HepG2 (cell line): ENCODE results near the gene MAGEL2. TPM values are rescaled to one million over a fixed set of nuclear protein-coding genes. Genes with fewer than 3 reads are reported as not detected.

Experiments used
- ATAC-seq: fragments of 200-7000 bp; cut with Tn5 transposase; 3 replicates; pipeline ENCODE4 v1.9.1; 2020; ENCODE audit warnings: mild to moderate bottlenecking, moderate library complexity
- BruUV-seq: library from RNA; stranded (reverse); fragments of 400-500 nt; replicated peaks from 2 replicates; lab custom pipeline; 2021; lab: Mats Ljungman, UMichigan
- CTCF ChIA-PET: fragments of 300-600 bp; formaldehyde crosslinking; extraction: SDS; loops from one replicate; lab custom pipeline; 2021; ENCODE audit warnings: low total read pairs, inconsistent platforms, low intra/inter-chr PET ratio; lab: Yijun Ruan, JAX
- POLR2A ChIA-PET: fragments of 350-600 bp; sonication (Branson Sonifier 250); formaldehyde crosslinking; loops from one replicate; lab custom pipeline; 2020; ENCODE audit warnings: antibody characterized with exemption, inconsistent platforms; lab: Yijun Ruan, JAX
- DNase-seq: peaks from one replicate; pipeline ENCODE4 v3.0.0-alpha.2; 2015; ENCODE audit warnings: low spot score
- FAIRE-seq: peaks from 3 replicates; lab custom pipeline; 2011; peaks lifted over from hg19 to GRCh38; lab: Jason Lieb, UNC
- H2AFZ ChIP-seq: one replicate; pipeline ENCODE4 v1.6.1; 2011; ENCODE audit warnings: low read length, inconsistent platforms
- H3K27ac ChIP-seq: fragments of 300-600 bp; 3 replicates; pipeline ENCODE4 v1.8.0; 2011; ENCODE audit warnings: mixed run types, mild to moderate bottlenecking, mixed read lengths, low read length, inconsistent platforms; ENCODE audit not compliant: insufficient read depth; ENCODE audit errors: extremely low read length
- H3K27me3 ChIP-seq, 2 experiments: fragments of 200-600 bp in 1 of 2; 2 replicates in 1 of 2; 3 replicates in 1 of 2; pipeline versions ENCODE4 v1.6.0 to v1.8.0; 2011; ENCODE audit warnings: low read length in 2 of 2, mild to moderate bottlenecking in 2 of 2, moderate library complexity in 2 of 2, inconsistent platforms in 1 of 2; ENCODE audit not compliant: insufficient read depth in 2 of 2, control insufficient read depth in 1 of 2
- H3K36me3 ChIP-seq, 2 experiments: fragments of 200-600 bp in 1 of 2; replicated peaks in 1 of 2; 2 replicates in 1 of 2; 3 replicates in 1 of 2; pipeline versions ENCODE4 v1.5.1 to v1.8.0; 2011; ENCODE audit warnings: low read length in 2 of 2, inconsistent platforms in 1 of 2; ENCODE audit not compliant: insufficient read depth in 2 of 2, control insufficient read depth in 1 of 2
- H3K4me1 ChIP-seq: 2 replicates; pipeline ENCODE4 v1.5.1; 2012; ENCODE audit warnings: low read length, inconsistent platforms; ENCODE audit not compliant: insufficient read depth
- H3K4me2 ChIP-seq: 2 replicates; pipeline ENCODE4 v1.6.0; 2011; ENCODE audit warnings: low read depth, low read length, inconsistent platforms
- H3K4me3 ChIP-seq, 3 experiments: fragments of 200-600 bp in 1 of 3; sonication (generic), shearing (Covaris generic) in 1 of 3; replicated peaks in 1 of 3; 2 replicates each; pipeline ENCODE4 v1.5.1; 2011 to 2016; ENCODE audit warnings: low read length in 3 of 3, inconsistent platforms in 2 of 3, low read depth in 2 of 3, mild to moderate bottlenecking in 2 of 3, control low read depth in 1 of 3, mixed read lengths in 1 of 3; ENCODE audit not compliant: insufficient read depth in 1 of 3
- H3K79me2 ChIP-seq: one replicate; pipeline ENCODE4 v1.6.1; 2011; ENCODE audit warnings: low read length, inconsistent platforms; ENCODE audit not compliant: insufficient read depth
- H3K9ac ChIP-seq: 2 replicates; pipeline ENCODE4 v1.6.0; 2011; ENCODE audit warnings: mild to moderate bottlenecking, low read depth, low read length, inconsistent platforms; ENCODE audit not compliant: insufficient read depth
- H3K9me3 ChIP-seq: 2 replicates; pipeline ENCODE4 v1.5.1; 2012; ENCODE audit warnings: mild to moderate bottlenecking, low read length
- H4K20me1 ChIP-seq: 2 replicates; pipeline ENCODE4 v1.6.0; 2011; ENCODE audit warnings: inconsistent platforms, mild to moderate bottlenecking, low read length, moderate library complexity; ENCODE audit not compliant: insufficient read depth
- E2F2 ChIP-seq: sonication (generic); formaldehyde crosslinking; IDR thresholded peaks from 2 replicates; pipeline ENCODE4 v1.4.0; 2020; ENCODE audit warnings: missing genetic modification reagents, borderline replicate concordance
- HOXA3 ChIP-seq: sonication (generic); formaldehyde crosslinking; IDR thresholded peaks from 2 replicates; pipeline ENCODE4 v1.5.0; 2020; ENCODE audit warnings: missing genetic modification reagents
- ISX ChIP-seq: sonication (generic); formaldehyde crosslinking; conservative IDR thresholded peaks from 2 replicates; pipeline ENCODE4 v1.5.0; 2020; ENCODE audit warnings: missing genetic modification reagents
- KLF15 ChIP-seq: sonication (generic); formaldehyde crosslinking; IDR thresholded peaks from 2 replicates; pipeline ENCODE4 v1.8.1; 2023; ENCODE audit warnings: borderline replicate concordance, mild to moderate bottlenecking, inconsistent platforms, missing genetic modification reagents, mixed read lengths
- MAFG ChIP-seq: sonication (generic); formaldehyde crosslinking; IDR thresholded peaks from 2 replicates; pipeline ENCODE4 v1.5.1; 2020; ENCODE audit warnings: mild to moderate bottlenecking, missing genetic modification reagents
- MZF1 ChIP-seq: sonication (generic); formaldehyde crosslinking; IDR thresholded peaks from 2 replicates; pipeline ENCODE4 v1.8.1; 2023; ENCODE audit warnings: mild to moderate bottlenecking, missing genetic modification reagents, borderline replicate concordance
- SKIL ChIP-seq: sonication (generic); formaldehyde crosslinking; IDR thresholded peaks from 2 replicates; pipeline ENCODE4 v1.8.0; 2022; ENCODE audit warnings: missing genetic modification reagents, mild to moderate bottlenecking, moderate library complexity, borderline replicate concordance
- THAP8 ChIP-seq: sonication (generic); formaldehyde crosslinking; IDR thresholded peaks from 2 replicates; pipeline ENCODE4 v1.5.1; 2020; ENCODE audit warnings: missing genetic modification reagents, mild to moderate bottlenecking, borderline replicate concordance
- ZBTB7A ChIP-seq: sonication (generic); formaldehyde crosslinking; IDR thresholded peaks from 2 replicates; pipeline ENCODE4 v1.8.0; 2022; ENCODE audit warnings: mild to moderate bottlenecking, missing genetic modification reagents
- ZFP91 ChIP-seq: sonication (generic); formaldehyde crosslinking; IDR thresholded peaks from 2 replicates; pipeline ENCODE4 v1.9.0; 2022; ENCODE audit warnings: missing genetic modification reagents, mild to moderate bottlenecking, borderline replicate concordance
- ZNF30 ChIP-seq: sonication (generic); formaldehyde crosslinking; IDR thresholded peaks from 2 replicates; pipeline ENCODE4 v1.5.0; 2020; ENCODE audit warnings: mild to moderate bottlenecking, missing genetic modification reagents
- ZNF337 ChIP-seq: sonication (generic); formaldehyde crosslinking; IDR thresholded peaks from 2 replicates; pipeline ENCODE4 v1.5.1; 2020; ENCODE audit warnings: missing genetic modification reagents, low read depth, mild to moderate bottlenecking, borderline replicate concordance
- ZNF382 ChIP-seq: sonication (generic); formaldehyde crosslinking; IDR thresholded peaks from 2 replicates; pipeline ENCODE4 v1.5.0; 2020; ENCODE audit warnings: missing genetic modification reagents, mild to moderate bottlenecking, borderline replicate concordance
- ZNF446 ChIP-seq: sonication (generic); formaldehyde crosslinking; IDR thresholded peaks from 2 replicates; pipeline ENCODE4 v1.5.0; 2020; ENCODE audit warnings: mild to moderate bottlenecking, missing genetic modification reagents
- ZNF567 ChIP-seq: sonication (generic); formaldehyde crosslinking; IDR thresholded peaks from 2 replicates; pipeline ENCODE4 v1.8.1; 2023; ENCODE audit warnings: mild to moderate bottlenecking, missing genetic modification reagents, borderline replicate concordance
- ZNF709 ChIP-seq: sonication (generic); formaldehyde crosslinking; IDR thresholded peaks from 2 replicates; pipeline ENCODE4 v1.5.0; 2020; ENCODE audit warnings: mild to moderate bottlenecking, missing genetic modification reagents
- ZNF780A ChIP-seq: sonication (generic); formaldehyde crosslinking; IDR thresholded peaks from 2 replicates; pipeline ENCODE4 v1.8.0; 2022; ENCODE audit warnings: mild to moderate bottlenecking, missing genetic modification reagents, moderate library complexity
- WGBS: methylation state at CpG from one replicate; pipeline ENCODE4 v1.1.6; 2017; ENCODE audit warnings: low lambda C conversion rate; 5-methylcytosine and 5-hydroxymethylcytosine counted together
- in situ Hi-C: cut with HindIII; loops from 2 replicates; pipeline ENCODE4 v1.10.0; 2017; ENCODE audit warnings: low pct_unique_long_range_greater_than_20kb; ENCODE audit not compliant: extremely low pct_ligation_motif_present
- intact Hi-C: fragments of 100-400 bp; cut with micrococcal nuclease; formaldehyde crosslinking; loops from one replicate; pipeline ENCODE4 v1.10.0; 2022; ENCODE audit not compliant: unreplicated experiment
- polyA plus RNA-seq, 8 experiments: library from polyadenylated mRNA; depleted of rRNA in 3 of 8; stranded (reverse) in 7 of 8; unstranded in 1 of 8; fragments of >200 nt; fragmentation: Illumina TruSeq in 4 of 8; extraction: Trizol in 4 of 8; gene quantifications; 2 replicates each; pipeline versions ENCODE4 v1.2.1 to v1.2.3, GENCODE V29; 2011 to 2016; ENCODE audit warnings: low read depth in 4 of 8, missing spikeins in 1 of 8, mixed read lengths in 1 of 8; ENCODE audit not compliant: insufficient read depth in 1 of 8
- total RNA-seq, 5 experiments: library from RNA; depleted of rRNA; stranded (reverse); fragments of >200 nt; fragmentation: Illumina TruSeq; extraction: Trizol; gene quantifications; 2 replicates each; pipeline ENCODE4 v1.2.3, GENCODE V29; 2016; ENCODE audit warnings: low read depth in 1 of 5

The MAGEL2 gene
- total and polyA plus RNA-seq, 2 of the 13 experiments (the other 11 are each of a cell fraction or from before 2014, with no cell fraction given): not detected

- ChIA-PET CTCF (interaction anchor here (1.0 to 1.5 kb wide), 2 partner anchors 212 to 232 kb away, joined by 8 to 10 read pairs; no protein-coding TSS in a partner anchor), POLR2A (no interaction called here)
- Histone ChIP-seq H3K4me3 (no peak overlapping the region), H3K9ac (no peak overlapping the region), H4K20me1 (no peaks in the 10 kb centered on the region), H2AFZ (no peak overlapping the region), H3K9me3 (no peaks in the 10 kb centered on the region), H3K79me2 (no peaks in the 10 kb centered on the region), H3K4me2 (no peak overlapping the region), H3K27me3 (peaks cover 2 to 10% of the 10 kb centered on the region in 2 experiments; a peak in 2 of 5 replicates), H3K36me3 (no peaks in the 10 kb centered on the region), H3K4me1 (no peaks in the 10 kb centered on the region), H3K27ac (no peak overlapping the region)
- no TSS peak for BruUV-seq
- no CpG with 5 or more reads among the region's 13 CpGs for WGBS
- ATAC-seq: no peak
- intact Hi-C loops: loop anchor here (10.0 kb wide), 1 partner anchor 1860 kb away; no protein-coding TSS in a partner anchor
- FAIRE-seq: no peak
- in situ Hi-C loops: loop anchor here (5.0 to 25.0 kb wide), 2 partner anchors 158 to 222 kb away; no protein-coding TSS in a partner anchor
- TF ChIP-seq ZNF337 (no peak), ZNF30 (CRISPR knock-in tag) (no peak), ZNF567 (CRISPR knock-in tag) (no peak), KLF15 (CRISPR knock-in tag) (no peak), ZFP91 (no peak), E2F2 (no peak), ZNF709 (CRISPR knock-in tag) (no peak), ZNF780A (no peak), SKIL (no peak), MZF1 (CRISPR knock-in tag) (no peak), THAP8 (CRISPR knock-in tag) (no peak), MAFG (CRISPR knock-in tag) (no peak), ISX (CRISPR knock-in tag) (no peak), HOXA3 (CRISPR knock-in tag) (no peak), ZNF446 (CRISPR knock-in tag) (no peak), ZBTB7A (no peak), ZNF382 (no peak)
- DNase-seq: no peak
These were observed 2.8 kb downstream of the MAGEL2 start for GRCh38 chr15:23644829-23645228.
